Measurements from ENCODE around the gene GPR61. TPM values are rescaled to one million over a fixed set of nuclear protein-coding genes. Genes with fewer than 3 reads are reported as not detected.

GPR61 gene
- polyA plus RNA-seq, 6 donors from 2014 or later = 0.09 TPM; not detected in 5

DNA sequence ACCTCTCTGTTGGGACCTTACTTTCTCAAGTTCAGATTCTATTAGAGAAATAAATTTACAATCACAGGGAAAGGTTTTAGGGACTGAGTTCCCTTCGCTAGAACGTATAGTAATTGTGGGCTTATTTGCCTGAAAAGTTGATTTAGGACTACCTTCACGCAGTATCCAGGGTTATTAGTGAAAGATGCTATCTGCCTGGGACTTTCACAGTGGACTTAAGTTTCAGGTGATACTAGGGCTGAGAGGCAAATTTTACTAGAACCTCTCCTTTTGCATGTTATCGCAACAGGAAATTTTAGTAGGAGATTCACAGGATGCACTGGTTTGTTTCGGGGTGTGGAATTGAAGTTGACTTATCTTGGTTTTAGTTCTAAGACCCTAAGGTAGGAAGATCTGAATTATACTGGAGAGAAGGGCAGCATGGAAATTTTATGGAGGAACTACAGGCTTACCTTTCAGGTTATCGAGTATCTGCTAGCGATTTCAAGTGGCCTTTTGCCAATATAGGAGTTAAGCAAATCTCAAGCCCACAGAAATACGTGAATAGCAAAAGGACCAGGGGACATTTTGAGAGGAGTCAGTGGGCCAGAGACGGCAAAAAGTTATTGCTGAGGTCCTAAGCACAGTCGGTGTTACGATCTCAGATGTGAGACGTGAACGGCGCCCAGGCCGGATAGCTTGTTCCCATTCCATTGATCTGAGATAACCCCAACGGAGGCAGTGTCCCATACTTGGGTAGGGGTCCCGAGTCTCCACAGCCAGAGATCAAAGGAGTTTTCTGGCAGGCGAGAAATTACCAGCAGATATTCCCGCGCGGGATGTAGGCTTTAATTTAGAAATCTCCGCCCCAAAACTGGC is 8.0 kb downstream of the GPR61 start:
- DNase-seq (no peak), ATAC-seq (ENCODE audit: low read depth in 2 of 2) (no peak)
- peak overlapping the region; percentile 93 to 100 (median 98) for H3K4me3 Mint-ChIP-seq
- H3K36me3 Mint-ChIP-seq = peaks cover 0 to 7% of the 10 kb centered on the region in 2 donors
- peak overlapping the region; percentile 97 to 100 (median 100) for H3K27ac Mint-ChIP-seq
- H3K4me1 Mint-ChIP-seq = peaks cover 30 to 58% (median 41%) of the 10 kb centered on the region in 3 donors
- no peaks in the 10 kb centered on the region for H3K27me3 Mint-ChIP-seq
- no peaks in the 10 kb centered on the region for H3K9me3 Mint-ChIP-seq

DNA sequence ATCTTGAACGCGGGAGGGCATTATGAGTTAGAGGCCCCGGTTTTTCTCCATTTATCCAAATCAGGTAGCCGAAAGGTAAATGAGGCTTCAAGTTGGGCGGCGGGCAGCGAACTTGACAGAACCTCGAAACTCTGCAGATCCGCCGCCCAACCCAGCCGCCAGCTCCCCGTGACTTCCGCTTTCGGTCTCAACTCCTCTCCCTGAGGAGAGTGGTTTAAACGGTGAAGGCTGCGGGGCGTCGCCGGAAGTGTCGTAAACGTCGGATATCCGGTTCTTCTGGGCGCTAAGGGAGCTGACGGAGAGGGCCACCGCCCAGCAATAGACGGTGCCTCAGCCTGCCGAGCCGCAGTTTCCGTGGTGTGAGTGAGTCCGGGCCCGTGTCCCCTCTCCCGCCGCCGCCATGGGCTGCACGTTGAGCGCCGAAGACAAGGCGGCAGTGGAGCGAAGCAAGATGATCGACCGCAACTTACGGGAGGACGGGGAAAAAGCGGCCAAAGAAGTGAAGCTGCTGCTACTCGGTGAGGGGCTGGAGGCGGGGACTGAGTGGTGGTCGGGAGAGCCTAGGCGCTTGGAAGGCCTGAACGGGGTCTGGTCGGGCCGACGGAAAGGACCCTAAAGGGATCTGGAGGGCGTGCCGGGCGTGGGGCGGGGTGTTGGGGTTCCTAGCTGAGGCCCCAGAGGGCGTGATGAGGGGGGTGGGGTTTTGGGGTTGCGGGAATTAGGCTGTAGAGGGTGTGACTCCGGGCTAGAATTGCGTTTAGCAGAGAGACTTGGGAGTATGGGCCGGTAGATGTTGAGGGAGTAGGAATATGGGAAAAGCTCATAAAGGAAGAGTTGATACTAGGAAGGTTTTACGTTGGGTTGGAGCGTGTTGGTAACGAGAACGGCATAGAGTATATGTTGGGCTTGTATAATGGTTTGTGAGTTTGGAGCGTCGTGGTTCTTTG is 8.9 kb downstream of the GPR61 start, which contains the start of gene GNAI3:
Gene GNAI3, plus strand, starts transcription at position 295 of the 947 bp plus-strand sequence. Its CDS starts 106 bp downstream, at position 401.
- no peaks in the 10 kb centered on the region for H3K27me3 Mint-ChIP-seq
- peak within 1 kb of the TSS; percentile 97 to 100 (median 100) for H3K27ac Mint-ChIP-seq
- no peaks in the 10 kb centered on the region for H3K9me3 Mint-ChIP-seq
- H3K4me3 Mint-ChIP-seq = peak within 1 kb of the TSS; percentile 93 to 100 (median 98)
- H3K36me3 Mint-ChIP-seq = peaks cover 0 to 7% of the 10 kb centered on the region in 2 donors
- peak; percentile 96 for DNase-seq
- peak; percentile 92 for ATAC-seq (ENCODE audit: low read depth in 2 of 2)
- peaks cover 32 to 61% (median 43%) of the 10 kb centered on the region in 3 donors for H3K4me1 Mint-ChIP-seq

DNA sequence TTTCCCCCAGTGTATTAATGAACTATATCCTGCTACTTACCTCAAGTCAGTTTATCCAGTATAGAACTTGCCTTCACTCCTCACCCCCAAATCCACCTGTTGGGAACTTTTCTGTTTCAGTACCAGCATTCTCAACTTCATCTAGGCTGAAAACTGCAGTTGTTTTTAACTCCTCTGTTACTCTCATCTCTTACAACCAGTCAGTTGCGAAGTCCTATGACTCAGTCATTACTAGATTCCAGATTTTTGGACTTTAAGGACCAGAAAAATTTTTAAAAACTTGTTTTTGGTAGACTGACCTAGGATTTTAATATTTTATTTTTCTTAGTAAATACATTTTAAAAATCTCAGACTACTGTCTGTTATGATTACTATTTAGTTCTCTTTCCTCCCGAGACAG is 16.9 kb downstream of the GPR61 start:
- ATAC-seq (ENCODE audit: low read depth in 2 of 2) (no peak), DNase-seq (no peak)
- no peaks in the 10 kb centered on the region for H3K27me3 Mint-ChIP-seq
- H3K4me1 Mint-ChIP-seq = peaks cover 56 to 67% (median 61%) of the 10 kb centered on the region in 3 donors
- no peak overlapping the region for H3K4me3 Mint-ChIP-seq
- H3K9me3 Mint-ChIP-seq = no peaks in the 10 kb centered on the region
- H3K27ac Mint-ChIP-seq = peak overlapping the region in 2 of 6 donors; percentile 10 to 19
- H3K36me3 Mint-ChIP-seq = no peaks in the 10 kb centered on the region

DNA sequence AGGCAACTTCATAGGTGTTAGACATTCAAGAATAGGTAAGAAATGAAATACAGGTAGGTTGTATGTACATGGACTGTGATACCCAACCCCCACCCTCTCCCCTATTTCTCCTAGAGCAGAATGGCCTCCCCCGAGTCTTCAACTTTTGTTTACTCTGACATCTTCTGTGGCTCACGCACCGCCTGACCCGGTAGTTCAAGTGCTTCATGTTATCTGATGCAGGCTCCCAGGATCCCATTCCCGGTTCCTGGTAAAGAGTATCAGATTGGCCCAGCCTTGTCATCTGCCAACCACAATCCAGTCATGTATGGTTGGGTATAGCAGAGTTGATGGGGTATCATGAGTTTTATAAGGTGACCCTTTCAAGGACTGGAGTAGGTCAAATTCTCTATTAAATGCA is 17.8 kb downstream of the GPR61 start:
- no peak overlapping the region for H3K4me3 Mint-ChIP-seq
- H3K4me1 Mint-ChIP-seq = peaks cover 62 to 71% (median 65%) of the 10 kb centered on the region in 3 donors
- H3K36me3 Mint-ChIP-seq = no peaks in the 10 kb centered on the region
- H3K9me3 Mint-ChIP-seq = no peaks in the 10 kb centered on the region
- ATAC-seq (ENCODE audit: low read depth in 2 of 2) (no peak), DNase-seq (no peak)
- no peaks in the 10 kb centered on the region for H3K27me3 Mint-ChIP-seq
- peak overlapping the region in 1 of 6 donors; percentile 9 for H3K27ac Mint-ChIP-seq

DNA sequence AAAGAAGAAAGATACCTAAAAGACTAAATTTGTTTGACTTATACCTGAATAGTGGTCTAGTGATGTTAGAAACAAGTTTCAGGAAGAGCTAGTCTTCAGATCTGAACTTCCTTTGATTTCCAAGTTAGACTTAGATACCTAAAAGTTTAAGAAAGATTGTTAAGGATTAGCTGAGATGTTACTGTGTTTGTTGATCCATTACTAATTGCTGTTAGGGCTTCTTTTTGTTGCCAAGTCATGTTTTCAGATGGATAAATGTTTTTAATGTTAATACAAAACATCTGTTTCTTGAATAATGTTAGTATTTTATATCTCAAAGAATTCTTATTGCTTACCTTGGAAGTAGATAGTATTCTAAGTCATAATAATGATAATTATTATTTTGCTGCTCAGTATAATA is 20.3 kb downstream of the GPR61 start:
- H3K27ac Mint-ChIP-seq = peak overlapping the region in 1 of 6 donors; percentile 2
- ATAC-seq (ENCODE audit: low read depth in 2 of 2) (no peak), DNase-seq (no peak)
- no peaks in the 10 kb centered on the region for H3K36me3 Mint-ChIP-seq
- no peaks in the 10 kb centered on the region for H3K27me3 Mint-ChIP-seq
- no peak overlapping the region for H3K4me3 Mint-ChIP-seq
- H3K9me3 Mint-ChIP-seq = no peaks in the 10 kb centered on the region
- H3K4me1 Mint-ChIP-seq = peaks cover 58 to 75% (median 71%) of the 10 kb centered on the region in 3 donors

DNA sequence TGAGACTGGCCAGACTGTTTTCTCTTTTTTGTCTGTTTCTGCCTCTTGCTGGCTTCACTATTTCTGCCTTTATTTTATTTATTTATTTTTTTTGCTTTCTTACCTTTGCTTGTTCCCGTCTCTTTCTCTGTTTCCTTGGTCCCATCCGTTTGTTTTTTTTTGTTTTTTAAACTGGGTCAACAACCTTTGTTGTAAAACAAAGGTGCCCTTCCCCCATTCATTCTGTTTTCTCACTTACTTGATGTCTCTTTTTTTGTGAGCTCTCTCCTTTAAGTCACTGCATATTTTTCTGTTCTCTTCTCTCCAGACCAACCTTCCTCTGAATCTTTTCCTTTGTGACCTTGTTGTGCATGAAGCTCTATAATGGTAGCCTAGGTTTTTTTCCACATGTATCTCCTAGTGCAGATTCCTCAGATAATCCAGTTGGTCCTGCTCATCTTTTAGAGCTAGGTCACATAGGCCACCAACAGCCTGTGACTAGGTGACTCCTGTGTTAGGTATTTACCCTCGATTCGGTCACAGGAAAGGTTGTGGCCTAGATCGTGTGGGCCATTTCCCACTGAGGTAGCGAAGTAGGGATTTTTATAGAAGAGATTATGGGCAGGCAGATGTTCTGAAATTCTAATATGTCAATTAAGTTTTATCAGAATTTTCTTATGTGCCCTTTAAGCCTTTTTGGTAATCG is 24.7 kb downstream of the GPR61 start:
- peaks cover 49 to 54% (median 52%) of the 10 kb centered on the region in 3 donors for H3K4me1 Mint-ChIP-seq

DNA sequence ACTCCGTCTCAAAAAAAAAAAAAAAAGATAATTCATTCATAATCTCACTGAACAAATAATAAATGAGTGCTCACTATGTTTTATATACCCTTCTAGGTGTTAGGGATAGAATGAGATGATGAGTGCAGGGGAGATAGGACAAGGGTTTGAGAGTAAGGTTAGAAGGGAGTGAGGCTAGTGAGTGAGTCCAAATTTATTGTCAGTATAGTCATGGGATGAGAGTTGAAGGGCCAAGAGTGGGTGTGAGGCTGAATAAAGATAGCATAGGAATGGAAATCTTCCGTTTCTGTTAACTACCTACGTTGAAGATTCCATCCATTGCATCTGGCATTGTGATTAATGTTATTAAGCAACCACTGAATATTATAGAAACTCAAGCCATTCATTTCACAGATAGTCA is 25.6 kb downstream of the GPR61 start:
- H3K4me3 Mint-ChIP-seq = peak overlapping the region in 1 of 8 donors; percentile 27
- H3K27me3 Mint-ChIP-seq = no peaks in the 10 kb centered on the region
- no peaks in the 10 kb centered on the region for H3K9me3 Mint-ChIP-seq
- no peaks in the 10 kb centered on the region for H3K36me3 Mint-ChIP-seq
- H3K4me1 Mint-ChIP-seq = peaks cover 43 to 47% (median 47%) of the 10 kb centered on the region in 3 donors
- DNase-seq = no peak
- no peak for ATAC-seq (ENCODE audit: low read depth in 2 of 2)
- peak overlapping the region in 3 of 6 donors; percentile 1 to 19 (median 2) for H3K27ac Mint-ChIP-seq

More for the DNA sequence above, 24.7 kb downstream of the GPR61 start:
- DNase-seq (no peak), ATAC-seq (ENCODE audit: low read depth in 2 of 2) (no peak)
- Mint-ChIP-seq H3K27me3 (no peaks in the 10 kb centered on the region), H3K27ac (peak overlapping the region; percentile 2 to 86 (median 34)), H3K9me3 (no peaks in the 10 kb centered on the region), H3K4me3 (no peak overlapping the region), H3K36me3 (no peaks in the 10 kb centered on the region)

DNA sequence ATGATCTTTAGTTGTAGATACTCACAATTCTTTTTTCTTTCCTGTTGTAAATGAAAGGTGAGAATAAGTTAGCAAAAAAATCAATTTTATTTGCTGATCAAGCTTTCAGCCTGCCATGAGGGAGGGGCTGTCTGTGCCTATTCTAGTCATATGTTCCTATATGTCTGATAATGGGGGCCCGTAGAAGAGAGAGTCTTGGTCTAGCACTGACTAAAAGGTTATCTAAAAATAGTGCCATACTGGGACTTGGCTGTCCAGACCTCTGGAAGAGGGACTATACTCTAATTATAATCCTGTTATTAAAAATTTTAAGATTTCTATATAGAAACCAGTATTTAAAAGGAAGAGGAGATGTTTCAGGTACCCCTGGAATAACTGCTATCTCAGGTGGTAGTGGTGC is 27.3 kb downstream of the GPR61 start:
- H3K36me3 Mint-ChIP-seq = no peaks in the 10 kb centered on the region
- H3K4me1 Mint-ChIP-seq = peaks cover 30 to 39% (median 37%) of the 10 kb centered on the region in 3 donors

DNA sequence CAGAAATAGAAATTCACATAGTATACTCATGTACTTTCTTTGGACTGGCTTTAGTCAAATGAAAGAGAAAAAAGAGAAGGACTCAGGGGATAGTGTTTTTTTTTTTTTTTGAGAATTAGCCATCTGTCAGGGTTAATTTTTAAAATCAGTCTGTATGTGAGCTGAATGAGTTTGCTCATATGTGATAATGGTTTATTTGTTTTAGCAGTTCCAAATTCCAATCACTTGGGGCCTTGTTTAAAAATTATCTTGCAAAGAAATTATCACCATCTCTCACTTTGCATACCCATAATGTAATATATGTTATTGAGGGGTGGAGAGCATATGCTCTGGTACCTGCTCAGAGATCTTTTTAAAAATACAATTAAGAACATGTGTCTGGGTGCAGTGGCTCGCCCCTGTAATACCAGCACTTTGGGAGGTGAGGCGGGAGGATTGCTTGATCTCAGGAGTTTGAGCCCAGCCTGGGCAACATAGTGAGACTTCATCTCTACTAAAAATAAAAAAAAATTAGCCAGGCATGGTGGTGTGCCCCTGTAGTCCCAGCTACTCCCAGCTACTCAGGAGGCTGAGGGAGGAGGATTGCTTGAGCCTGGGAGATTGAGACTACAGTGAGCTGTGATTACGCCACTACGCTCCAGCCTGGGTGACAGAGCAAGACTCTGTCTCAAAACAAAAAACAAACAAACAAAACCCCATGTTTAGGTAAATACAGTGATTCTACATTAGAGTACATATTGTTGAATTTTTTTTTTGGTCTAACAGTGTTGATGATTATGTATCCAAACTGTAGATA is 28.4 kb downstream of the GPR61 start:
- H3K27ac Mint-ChIP-seq = peak overlapping the region in 3 of 6 donors; percentile 6 to 93 (median 29)
- no peaks in the 10 kb centered on the region for H3K36me3 Mint-ChIP-seq
- no peak for DNase-seq
- no peak for ATAC-seq (ENCODE audit: low read depth in 2 of 2)
- peak overlapping the region in 3 of 8 donors; percentile 16 to 38 (median 21) for H3K4me3 Mint-ChIP-seq
- peaks cover 36 to 44% (median 37%) of the 10 kb centered on the region in 3 donors for H3K4me1 Mint-ChIP-seq
- no peaks in the 10 kb centered on the region for H3K9me3 Mint-ChIP-seq
- no peaks in the 10 kb centered on the region for H3K27me3 Mint-ChIP-seq

More for the DNA sequence above, 27.3 kb downstream of the GPR61 start:
- no peak for DNase-seq
- ATAC-seq (ENCODE audit: low read depth in 2 of 2) = no peak
- Mint-ChIP-seq H3K4me3 (peak overlapping the region in 2 of 8 donors; percentile 1 to 32), H3K9me3 (no peaks in the 10 kb centered on the region), H3K27me3 (no peaks in the 10 kb centered on the region), H3K27ac (peak overlapping the region in 2 of 6 donors; percentile 6 to 89)

DNA sequence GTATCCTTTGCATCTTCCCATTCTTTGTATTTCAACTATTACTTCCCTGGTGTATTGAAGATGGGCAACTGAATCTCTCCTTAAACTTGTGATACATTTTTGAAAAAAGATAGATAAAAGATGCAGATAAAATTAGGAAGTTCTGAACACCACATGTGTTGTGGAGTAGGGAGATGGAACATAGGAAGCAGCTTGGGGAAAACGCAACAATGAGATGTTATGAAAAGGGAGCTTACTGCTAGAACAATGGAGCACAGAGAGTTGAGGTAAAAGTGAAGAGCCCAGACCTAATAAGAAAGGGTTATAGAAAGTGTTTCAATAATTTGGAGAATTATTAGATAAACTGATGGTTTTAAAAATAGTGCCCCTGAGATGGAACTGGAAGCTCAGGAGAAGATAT is 29.7 kb downstream of the GPR61 start:
- H3K4me1 Mint-ChIP-seq = peaks cover 33 to 39% (median 37%) of the 10 kb centered on the region in 3 donors

DNA sequence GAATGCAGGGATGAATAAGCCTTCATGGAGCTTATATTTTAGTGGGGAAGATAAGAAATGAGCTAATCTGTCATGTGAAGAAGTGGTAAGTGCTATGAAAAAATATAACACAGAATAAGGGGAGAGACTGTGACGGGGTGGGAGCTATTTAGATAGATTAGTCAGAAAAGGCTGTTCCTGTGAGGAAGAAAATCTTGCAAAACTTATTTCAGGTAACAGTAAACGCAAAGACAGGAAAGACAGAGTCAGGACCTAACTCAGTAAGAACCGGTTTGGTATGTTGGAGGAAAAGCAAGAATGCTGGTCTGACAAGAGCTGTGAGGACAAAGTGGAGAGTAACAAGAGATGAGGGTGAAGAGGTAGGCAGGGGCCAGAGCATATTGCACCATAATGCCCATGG is 30.7 kb downstream of the GPR61 start:
- Mint-ChIP-seq H3K27ac (no peak overlapping the region), H3K4me3 (no peak overlapping the region), H3K4me1 (peaks cover 28 to 35% (median 31%) of the 10 kb centered on the region in 3 donors), H3K36me3 (no peaks in the 10 kb centered on the region), H3K9me3 (no peaks in the 10 kb centered on the region), H3K27me3 (no peaks in the 10 kb centered on the region)
- DNase-seq = no peak
- no peak for ATAC-seq (ENCODE audit: low read depth in 2 of 2)

More for the DNA sequence above, 29.7 kb downstream of the GPR61 start:
- no peak for DNase-seq
- H3K27me3 Mint-ChIP-seq = no peaks in the 10 kb centered on the region
- no peaks in the 10 kb centered on the region for H3K9me3 Mint-ChIP-seq
- H3K27ac Mint-ChIP-seq = no peak overlapping the region
- ATAC-seq (ENCODE audit: low read depth in 2 of 2) = no peak
- H3K36me3 Mint-ChIP-seq = no peaks in the 10 kb centered on the region
- H3K4me3 Mint-ChIP-seq = no peak overlapping the region

DNA sequence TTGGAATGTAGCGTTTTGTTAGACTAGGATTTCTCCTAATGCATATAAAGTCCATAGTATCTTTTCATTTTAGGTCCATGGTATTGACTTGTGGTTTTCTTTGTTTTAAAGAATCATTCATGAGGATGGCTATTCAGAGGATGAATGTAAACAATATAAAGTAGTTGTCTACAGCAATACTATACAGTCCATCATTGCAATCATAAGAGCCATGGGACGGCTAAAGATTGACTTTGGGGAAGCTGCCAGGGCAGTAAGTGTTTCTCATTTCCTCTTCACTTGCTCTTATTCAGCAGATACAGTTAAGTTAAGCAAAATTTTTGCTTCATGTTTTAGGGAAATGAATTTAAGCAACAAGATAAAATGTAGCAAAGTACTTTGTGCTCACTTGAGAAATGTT is 34.1 kb downstream of the GPR61 start:
- Mint-ChIP-seq H3K9me3 (no peaks in the 10 kb centered on the region), H3K27ac (peak overlapping the region in 2 of 6 donors; percentile 37 to 49), H3K36me3 (peaks cover 1 to 3% of the 10 kb centered on the region in 2 donors), H3K27me3 (no peaks in the 10 kb centered on the region), H3K4me1 (peaks cover 15 to 24% (median 20%) of the 10 kb centered on the region in 3 donors), H3K4me3 (peak overlapping the region in 1 of 8 donors; percentile 10)
- DNase-seq (no peak), ATAC-seq (ENCODE audit: low read depth in 2 of 2) (peak; percentile 62 to 73)

Data from naive B cell (primary cell).